Measurements from ENCODE around the gene VEGFD.

Gene VEGFD

GRCh38 chrX:15349046-15349445, 35.2 kb downstream of the VEGFD start:
- H4K20me1 ChIP-seq (ENCODE audit: low read depth, low read length): no peaks in the 10 kb centered on the region

GRCh38 chrX:15345976-15346375, 38.2 kb downstream of the VEGFD start:
- Histone ChIP-seq H3K79me2 (ENCODE audit: insufficient read depth, low read length) (no peaks in the 10 kb centered on the region), H4K20me1 (ENCODE audit: low read depth, low read length) (no peaks in the 10 kb centered on the region), H3K4me3 (ENCODE audit: insufficient read depth, low read length, poor library complexity, severe bottlenecking) (no peak overlapping the region), H3K36me3 (ENCODE audit: low read length) (no peaks in the 10 kb centered on the region), H3K9me3 (ENCODE audit: insufficient read depth, low read length) (no peaks in the 10 kb centered on the region), H3K27ac (ENCODE audit: low read depth, low read length) (no peak overlapping the region), H2AFZ (ENCODE audit: low read depth, low read length, severe bottlenecking) (no peak overlapping the region), H3K27me3 (ENCODE audit: low read length) (no peaks in the 10 kb centered on the region), H3F3A (ENCODE audit: insufficient read depth) (no peaks in the 10 kb centered on the region), H3K9me2 (replicated peaks; ENCODE audit: insufficient read depth, low read length) (no peaks in the 10 kb centered on the region), H3K4me2 (ENCODE audit: low read depth, low read length, poor library complexity, severe bottlenecking) (no peak overlapping the region), H3K9ac (ENCODE audit: low read length) (no peak overlapping the region)
- no peak for TF ChIP-seq CTCF (IDR thresholded peaks at IDR 0.05; ENCODE audit: insufficient read depth, low read length, poor library complexity, severe bottlenecking)
- no peak for TF ChIP-seq EZH2phosphoT487 (conservative IDR thresholded peaks at IDR 0.05; ENCODE audit: low read length)

More at GRCh38 chrX:15349046-15349445, 35.2 kb downstream of the VEGFD start:
- Histone ChIP-seq H3K27me3 (ENCODE audit: low read length) (no peaks in the 10 kb centered on the region), H2AFZ (ENCODE audit: low read depth, low read length, severe bottlenecking) (no peak overlapping the region), H3F3A (ENCODE audit: insufficient read depth) (no peaks in the 10 kb centered on the region), H3K4me2 (ENCODE audit: low read depth, low read length, poor library complexity, severe bottlenecking) (no peak overlapping the region), H3K36me3 (ENCODE audit: low read length) (no peaks in the 10 kb centered on the region), H3K79me2 (ENCODE audit: insufficient read depth, low read length) (no peaks in the 10 kb centered on the region), H3K27ac (ENCODE audit: low read depth, low read length) (no peak overlapping the region), H3K9me2 (replicated peaks; ENCODE audit: insufficient read depth, low read length) (no peaks in the 10 kb centered on the region), H3K9ac (ENCODE audit: low read length) (no peak overlapping the region), H3K4me3 (ENCODE audit: insufficient read depth, low read length, poor library complexity, severe bottlenecking) (no peak overlapping the region), H3K9me3 (ENCODE audit: insufficient read depth, low read length) (no peaks in the 10 kb centered on the region)
- TF ChIP-seq CTCF (IDR thresholded peaks at IDR 0.05; ENCODE audit: insufficient read depth, low read length, poor library complexity, severe bottlenecking) (peak; percentile 12), EZH2phosphoT487 (conservative IDR thresholded peaks at IDR 0.05; ENCODE audit: low read length) (no peak)

- Histone ChIP-seq H3K4me3 (ENCODE audit: insufficient read depth, low read length, poor library complexity, severe bottlenecking) (no peak overlapping the region), H3K27me3 (ENCODE audit: low read length) (no peaks in the 10 kb centered on the region), H3F3A (ENCODE audit: insufficient read depth) (no peaks in the 10 kb centered on the region), H3K9me3 (ENCODE audit: insufficient read depth, low read length) (no peaks in the 10 kb centered on the region), H3K27ac (ENCODE audit: low read depth, low read length) (no peak overlapping the region), H3K79me2 (ENCODE audit: insufficient read depth, low read length) (no peaks in the 10 kb centered on the region), H3K36me3 (ENCODE audit: low read length) (no peaks in the 10 kb centered on the region), H3K9ac (ENCODE audit: low read length) (no peak overlapping the region), H2AFZ (ENCODE audit: low read depth, low read length, severe bottlenecking) (no peak overlapping the region), H4K20me1 (ENCODE audit: low read depth, low read length) (no peaks in the 10 kb centered on the region), H3K9me2 (replicated peaks; ENCODE audit: insufficient read depth, low read length) (no peaks in the 10 kb centered on the region), H3K4me2 (ENCODE audit: low read depth, low read length, poor library complexity, severe bottlenecking) (no peak overlapping the region)
- no peak for TF ChIP-seq EZH2phosphoT487 (conservative IDR thresholded peaks at IDR 0.05; ENCODE audit: low read length)
- TF ChIP-seq CTCF (IDR thresholded peaks at IDR 0.05; ENCODE audit: insufficient read depth, low read length, poor library complexity, severe bottlenecking): no peak
These were observed 40.1 kb downstream of the VEGFD start for GRCh38 chrX:15344106-15344505.
